Caco-2 (cell line): ENCODE data around the gene NUDT1. TPM values are rescaled to one million over a fixed set of nuclear protein-coding genes. Genes with fewer than 3 reads are reported as not detected.

ENCODE experiments used
- BruUV-seq: library from RNA; stranded (reverse); fragments of 400-500 nt; replicated peaks from 2 replicates; lab custom pipeline; 2021; lab: Mats Ljungman, UMichigan
- CTCF ChIA-PET: fragments of 300-600 bp; sonication (Branson Sonifier 250); formaldehyde crosslinking; loops from one replicate; lab custom pipeline; 2022; ENCODE audit warnings: antibody characterized with exemption; lab: Charles Lee
- POLR2A ChIA-PET: fragments of 300-600 bp; sonication (Branson Sonifier 250); formaldehyde crosslinking; loops from one replicate; lab custom pipeline; 2022; ENCODE audit warnings: antibody characterized with exemption; lab: Charles Lee
- DNase-seq, 2 experiments: peaks; one replicate each; pipeline versions ENCODE4 v3.0.0 to v3.0.0-alpha.2; 2020 to 2022
- H3K27me3 ChIP-seq: replicated peaks from 2 replicates; pipeline ENCODE4 v1.6.0; 2011; ENCODE audit warnings: low read length; ENCODE audit not compliant: control insufficient read depth, insufficient read depth
- H3K36me3 ChIP-seq: 2 replicates; pipeline ENCODE4 v1.5.1; 2011; ENCODE audit warnings: low read length; ENCODE audit not compliant: control insufficient read depth, insufficient read depth
- H3K4me1 ChIP-seq: fragments of 250-450 bp; sonication (Bioruptor Pico); 2 replicates; pipeline ENCODE4 v1.5.1; 2020; ENCODE audit warnings: mild to moderate bottlenecking
- H3K4me3 ChIP-seq: 2 replicates; pipeline ENCODE4 v1.5.1; 2011; ENCODE audit warnings: low read depth, mild to moderate bottlenecking, control low read depth, low read length
- H3K9me3 ChIP-seq: fragments of 250-450 bp; sonication (Bioruptor Pico); 2 replicates; pipeline ENCODE4 v1.5.1; 2020; ENCODE audit warnings: mild to moderate bottlenecking, moderate library complexity
- H3K27ac Mint-ChIP-seq: one replicate; pipeline ENCODE4 v1.8.0; 2022; ENCODE audit warnings: mixed read lengths; ENCODE audit not compliant: unreplicated experiment
- H3K27me3 Mint-ChIP-seq: one replicate; pipeline ENCODE4 v1.8.0; 2022; ENCODE audit warnings: mixed read lengths; ENCODE audit not compliant: insufficient read depth, unreplicated experiment
- H3K36me3 Mint-ChIP-seq: one replicate; pipeline ENCODE4 v1.8.0; 2022; ENCODE audit warnings: mild to moderate bottlenecking, mixed read lengths; ENCODE audit not compliant: insufficient read depth, unreplicated experiment
- H3K4me1 Mint-ChIP-seq: one replicate; pipeline ENCODE4 v1.8.0; 2022; ENCODE audit warnings: low read depth, mixed read lengths; ENCODE audit not compliant: unreplicated experiment
- H3K4me3 Mint-ChIP-seq: one replicate; pipeline ENCODE4 v1.8.0; 2022; ENCODE audit warnings: mild to moderate bottlenecking, moderate library complexity, mixed read lengths; ENCODE audit not compliant: unreplicated experiment
- H3K9me3 Mint-ChIP-seq: one replicate; pipeline ENCODE4 v1.8.0; 2022; ENCODE audit warnings: mixed read lengths; ENCODE audit not compliant: unreplicated experiment
- intact Hi-C: fragments of 100-400 bp; cut with micrococcal nuclease; formaldehyde crosslinking; loops from one replicate; pipeline ENCODE4 v1.10.0; 2022; ENCODE audit not compliant: unreplicated experiment
- total RNA-seq: library from RNA; stranded (reverse); gene quantifications from 2 replicates; pipeline ENCODE4 v1.2.3, GENCODE V29; 2022
- TF ChIP-seq, protein P1 (sequence below), 2 experiments: fragments of 200-600 bp in 1 of 2; IDR thresholded peaks; 1 replicate in 1 of 2; 2 replicates in 1 of 2; pipeline versions ENCODE4 v1.5.1 to v1.8.0; 2011 to 2022; ENCODE audit warnings: antibody characterized with exemption in 1 of 2, control low read depth in 1 of 2, inconsistent platforms in 1 of 2, low read depth in 1 of 2, low read length in 1 of 2, mild to moderate bottlenecking in 1 of 2, moderate library complexity in 1 of 2; ENCODE audit not compliant: insufficient read depth in 1 of 2, severe bottlenecking in 1 of 2, unreplicated experiment in 1 of 2

The NUDT1 gene
- total RNA-seq, 1 experiment from 2014 or later: 42.8 TPM

GRCh38 chr7:2242541-2243429 is 759 bp downstream of the NUDT1 start:
- H3K36me3 ChIP-seq: peaks cover 2% of the 10 kb centered on the region
- peak in 1 of 2 experiments; percentile 36 for DNase-seq
- ChIA-PET CTCF (interaction anchor here (0.7 to 1.1 kb wide), 3 partner anchors 105 to 1727 kb away, joined by 3 to 7 read pairs (median 4); no protein-coding TSS in a partner anchor), POLR2A (interaction anchor here (0.7 to 1.4 kb wide), 3 partner anchors 11 to 169 kb away, joined by 3 to 6 read pairs (median 3); no protein-coding TSS in a partner anchor)
- H3K9me3 ChIP-seq: no peaks in the 10 kb centered on the region
- no peaks in the 10 kb centered on the region for H3K27me3 ChIP-seq
- TF ChIP-seq, protein P1, sequence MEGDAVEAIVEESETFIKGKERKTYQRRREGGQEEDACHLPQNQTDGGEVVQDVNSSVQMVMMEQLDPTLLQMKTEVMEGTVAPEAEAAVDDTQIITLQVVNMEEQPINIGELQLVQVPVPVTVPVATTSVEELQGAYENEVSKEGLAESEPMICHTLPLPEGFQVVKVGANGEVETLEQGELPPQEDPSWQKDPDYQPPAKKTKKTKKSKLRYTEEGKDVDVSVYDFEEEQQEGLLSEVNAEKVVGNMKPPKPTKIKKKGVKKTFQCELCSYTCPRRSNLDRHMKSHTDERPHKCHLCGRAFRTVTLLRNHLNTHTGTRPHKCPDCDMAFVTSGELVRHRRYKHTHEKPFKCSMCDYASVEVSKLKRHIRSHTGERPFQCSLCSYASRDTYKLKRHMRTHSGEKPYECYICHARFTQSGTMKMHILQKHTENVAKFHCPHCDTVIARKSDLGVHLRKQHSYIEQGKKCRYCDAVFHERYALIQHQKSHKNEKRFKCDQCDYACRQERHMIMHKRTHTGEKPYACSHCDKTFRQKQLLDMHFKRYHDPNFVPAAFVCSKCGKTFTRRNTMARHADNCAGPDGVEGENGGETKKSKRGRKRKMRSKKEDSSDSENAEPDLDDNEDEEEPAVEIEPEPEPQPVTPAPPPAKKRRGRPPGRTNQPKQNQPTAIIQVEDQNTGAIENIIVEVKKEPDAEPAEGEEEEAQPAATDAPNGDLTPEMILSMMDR (IDR thresholded peaks at IDR 0.05; ENCODE audit: insufficient read depth in 1 of 2, low read depth in 1 of 2, low read length in 1 of 2, severe bottlenecking in 1 of 2, unreplicated experiment in 1 of 2): no peak
- peaks cover 13% of the 10 kb centered on the region for H3K4me1 Mint-ChIP-seq
- peaks cover 33% of the 10 kb centered on the region for H3K36me3 Mint-ChIP-seq
- intact Hi-C loops: loop anchor here (5.0 kb wide), 1 partner anchor 70 kb away; the partner anchor contains the start of gene SNX8
- H3K27ac Mint-ChIP-seq: peak overlapping the region; percentile 96
- peak overlapping the region; percentile 95 for H3K4me3 Mint-ChIP-seq
- TSS peak; percentile 80 for BruUV-seq
- no peaks in the 10 kb centered on the region for H3K27me3 Mint-ChIP-seq
- H3K9me3 Mint-ChIP-seq: no peaks in the 10 kb centered on the region
- peaks cover 5% of the 10 kb centered on the region; the same call in 1 of the 2 replicates for H3K4me1 ChIP-seq
- peak overlapping the region; percentile 85 for H3K4me3 ChIP-seq

GRCh38 chr7:2243458-2243857 is 1.4 kb downstream of the NUDT1 start:
- no peak overlapping the region for H3K4me3 ChIP-seq
- peaks cover 5% of the 10 kb centered on the region; the same call in 1 of the 2 replicates for H3K4me1 ChIP-seq
- no peaks in the 10 kb centered on the region for H3K27me3 ChIP-seq
- Mint-ChIP-seq H3K27me3 (no peaks in the 10 kb centered on the region), H3K36me3 (peaks cover 26% of the 10 kb centered on the region), H3K27ac (no peak overlapping the region), H3K4me3 (peak overlapping the region; percentile 95), H3K4me1 (peaks cover 13% of the 10 kb centered on the region), H3K9me3 (no peaks in the 10 kb centered on the region)
- no TSS peak for BruUV-seq
- CTCF ChIA-PET: interaction anchor here (0.8 kb wide), 1 partner anchor 105 kb away, joined by 4 read pairs; no protein-coding TSS in a partner anchor
- POLR2A ChIA-PET: no interaction called here
- no peaks in the 10 kb centered on the region; the same call in none of the 2 replicates for H3K36me3 ChIP-seq
- DNase-seq: no peak
- intact Hi-C loops: loop anchor here (5.0 kb wide), 1 partner anchor 69 kb away; the partner anchor contains the start of gene SNX8
- H3K9me3 ChIP-seq: no peaks in the 10 kb centered on the region
- TF ChIP-seq, protein P1 (IDR thresholded peaks at IDR 0.05; ENCODE audit: insufficient read depth in 1 of 2, low read depth in 1 of 2, low read length in 1 of 2, severe bottlenecking in 1 of 2, unreplicated experiment in 1 of 2): no peak

- intact Hi-C loops: loop anchor here (5.0 kb wide), 1 partner anchor 68 kb away; the partner anchor contains the start of gene SNX8
- TF ChIP-seq, protein P1 (IDR thresholded peaks at IDR 0.05; ENCODE audit: insufficient read depth in 1 of 2, low read depth in 1 of 2, low read length in 1 of 2, severe bottlenecking in 1 of 2, unreplicated experiment in 1 of 2): no peak
Measured at GRCh38 chr7:2244404-2244995, 2.5 kb downstream of the NUDT1 start.

More at GRCh38 chr7:2244404-2244995, 2.5 kb downstream of the NUDT1 start:
- H3K27ac Mint-ChIP-seq: no peak overlapping the region
- ChIA-PET POLR2A (no interaction called here), CTCF (no interaction called here)
- DNase-seq: no peak
- H3K27me3 Mint-ChIP-seq: no peaks in the 10 kb centered on the region
- no peaks in the 10 kb centered on the region for H3K27me3 ChIP-seq
- no peak overlapping the region for H3K4me3 ChIP-seq
- peaks cover 19% of the 10 kb centered on the region for H3K36me3 Mint-ChIP-seq
- no TSS peak for BruUV-seq
- no peaks in the 10 kb centered on the region for H3K9me3 Mint-ChIP-seq
- no peaks in the 10 kb centered on the region for H3K36me3 ChIP-seq
- peaks cover 13% of the 10 kb centered on the region for H3K4me1 Mint-ChIP-seq
- peaks cover 5% of the 10 kb centered on the region; the same call in 1 of the 2 replicates for H3K4me1 ChIP-seq
- no peaks in the 10 kb centered on the region for H3K9me3 ChIP-seq
- H3K4me3 Mint-ChIP-seq: no peak overlapping the region
